Amygdala (tissue), 56 donors: ENCODE measurements around the gene CDC42EP2.
A peak's percentile ranks its signal among the peaks of the same experiment; 100 is the strongest.
"Not testable (repeated sequence)": the region's sequence is repeated elsewhere in the genome, so short reads cannot be mapped to it uniquely, and the experiment has no call there.

Experiments
- DNase-seq, 56 donors: peaks; one replicate each; lab custom pipeline; 2025; lab: John Stamatoyannopoulos, UW

The CDC42EP2 gene

DNA sequence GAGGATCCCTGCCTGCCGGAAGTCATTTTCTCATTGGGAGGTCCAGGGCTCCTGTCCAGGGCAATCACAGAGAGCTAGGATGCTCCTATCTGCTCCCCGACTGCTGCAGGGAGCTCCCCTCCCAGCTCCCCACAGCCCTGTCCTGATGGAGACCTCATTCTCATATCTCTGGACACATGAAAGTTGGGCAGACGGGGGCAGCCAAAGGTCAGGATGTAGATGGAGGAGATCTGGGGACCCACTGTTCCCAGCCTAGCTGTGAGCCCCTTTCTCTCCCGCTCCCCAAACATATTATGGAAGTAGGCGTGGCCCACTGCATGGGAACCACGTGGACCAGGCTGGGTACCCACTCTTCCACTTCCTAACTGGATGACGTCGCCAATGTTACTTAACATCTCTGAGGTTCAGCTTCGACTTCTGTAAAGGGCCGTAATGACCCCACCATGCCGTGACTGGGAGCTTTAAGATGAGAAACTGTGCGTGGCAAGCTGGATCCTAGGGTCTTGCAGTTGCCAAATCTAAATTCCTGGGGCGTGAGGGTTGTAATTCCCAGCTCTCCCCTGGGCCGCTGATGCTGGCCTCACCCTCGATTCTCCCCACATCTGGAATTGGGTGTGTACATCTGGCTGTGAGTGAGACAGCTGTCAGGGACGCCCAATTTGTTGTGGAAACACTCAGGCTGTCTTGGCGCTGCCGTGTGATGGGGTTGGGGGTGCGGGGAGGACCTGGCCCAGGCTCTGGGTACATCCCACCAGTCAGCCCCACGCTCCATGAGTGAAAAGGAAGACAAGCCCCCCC, 1.8 kb downstream of the CDC42EP2 start:
- DNase-seq: no peak

GRCh38 chr11:65317025-65317786, 2.5 kb downstream of the CDC42EP2 start:
- peak in 2 of 56 donors; percentile 20 to 36 for DNase-seq

GRCh38 chr11:65320386-65321075, 5.9 kb downstream of the CDC42EP2 start:
- DNase-seq: no peak

GRCh38 chr11:65321076-65321475, 6.4 kb downstream of the CDC42EP2 start:
- no peak for DNase-seq

- DNase-seq: no peak
Measured at GRCh38 chr11:65321828-65322485, 7.3 kb downstream of the CDC42EP2 start.

DNA sequence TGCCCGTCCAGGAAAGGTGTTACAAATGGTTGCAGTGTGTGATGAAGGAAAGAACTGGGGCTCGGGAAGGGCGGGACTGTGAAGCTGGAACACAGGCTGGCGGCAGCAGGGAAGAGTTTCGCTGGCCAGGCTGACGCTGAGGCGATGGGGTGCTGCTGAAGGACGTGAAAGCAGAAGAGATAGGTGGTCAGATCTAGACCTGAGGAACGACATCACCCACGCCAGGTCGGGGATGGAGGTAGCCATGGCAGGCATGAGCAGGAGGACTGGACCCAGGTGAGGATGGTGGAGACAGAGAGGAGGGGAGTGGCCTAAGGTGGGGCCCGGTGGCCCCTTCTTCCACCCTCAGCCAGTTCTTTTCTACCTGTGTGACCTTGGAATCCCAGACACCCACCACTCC, 9.1 kb downstream of the CDC42EP2 start:
- DNase-seq: no peak

DNA sequence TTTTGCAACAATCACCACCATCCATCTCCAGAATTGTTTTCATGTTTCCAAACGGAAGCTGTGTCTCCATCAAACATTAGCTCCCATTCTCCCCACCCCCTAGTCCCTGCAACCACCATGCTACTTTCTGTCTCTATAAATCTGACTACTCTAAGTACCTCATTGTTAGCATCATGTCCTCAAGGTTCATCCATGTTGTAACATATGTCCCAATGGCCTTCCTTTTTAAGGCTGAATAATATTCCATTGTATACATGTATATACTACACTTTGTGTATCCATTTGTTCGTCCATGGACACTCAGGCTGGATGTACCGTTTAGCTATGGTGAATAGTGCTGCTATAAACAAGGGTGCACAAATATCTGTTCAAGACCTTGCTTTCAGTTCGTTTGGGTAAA, 10.8 kb downstream of the CDC42EP2 start:
- DNase-seq: no peak

DNA sequence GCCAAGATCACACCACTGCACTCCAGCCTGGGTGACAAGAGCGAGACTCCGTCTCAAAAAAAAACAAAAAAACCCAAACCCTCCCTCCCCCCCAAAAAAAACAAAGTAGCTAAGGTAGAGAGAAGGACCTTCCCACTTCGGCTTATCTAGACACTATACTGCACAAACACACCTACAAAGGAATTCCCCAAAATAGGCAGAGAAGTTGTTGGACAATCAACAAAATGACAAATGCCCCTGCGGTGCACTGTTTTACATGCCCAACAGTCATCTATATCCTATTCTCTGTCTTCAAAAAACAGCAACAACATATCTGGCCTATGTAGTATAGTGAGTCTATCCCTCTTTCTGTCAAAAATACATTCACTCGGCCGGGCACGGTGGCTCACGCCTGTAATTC, 12.4 kb downstream of the CDC42EP2 start:
- no peak for DNase-seq

GRCh38 chr11:65329478-65329877, 14.8 kb downstream of the CDC42EP2 start:
- DNase-seq: no peak

DNA sequence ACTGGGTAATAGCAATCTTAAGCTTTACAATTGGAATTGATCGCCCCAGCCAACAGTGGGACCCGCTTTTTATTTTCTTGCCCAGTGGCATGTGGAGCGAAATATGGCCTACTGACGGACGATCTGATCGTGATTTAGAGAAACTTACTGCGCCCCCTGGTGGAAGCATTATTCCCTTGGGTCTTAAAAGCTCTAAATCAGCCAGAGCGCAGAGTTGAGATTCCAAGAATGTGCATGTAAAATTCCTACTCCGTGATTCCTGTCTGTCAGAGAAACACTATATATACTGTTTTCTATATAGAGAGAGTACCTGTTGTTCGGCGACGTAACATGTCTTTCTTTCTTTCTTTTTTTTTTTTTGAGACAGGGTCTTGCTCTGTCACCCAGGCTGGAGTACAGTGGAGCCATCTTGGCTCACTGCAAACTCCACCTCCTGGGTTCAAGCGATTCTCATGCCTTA, 15.3 kb downstream of the CDC42EP2 start:
- peak in 49 of 56 donors; percentile 17 to 96 (median 67) for DNase-seq

GRCh38 chr11:65330544-65330943, 15.9 kb downstream of the CDC42EP2 start:
- no peak for DNase-seq

DNA sequence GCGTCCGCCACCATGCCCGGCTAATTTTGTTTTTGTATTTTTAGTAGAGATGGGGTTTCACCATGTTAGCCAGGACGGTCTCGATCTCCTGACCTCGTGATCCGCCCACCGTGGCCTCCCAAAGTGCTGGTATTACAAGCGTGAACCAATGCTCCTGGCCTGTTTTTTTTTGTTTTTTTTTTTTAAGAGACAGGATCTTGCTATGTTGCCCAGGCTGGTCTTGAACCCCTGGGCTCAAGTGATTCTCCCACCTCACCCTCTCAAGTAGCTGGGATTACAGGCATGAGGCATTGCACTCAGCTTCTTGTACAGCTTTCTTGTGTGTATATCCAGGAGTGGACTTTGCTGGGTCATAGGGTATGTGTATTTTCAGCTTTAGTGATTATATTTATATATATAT, 17.9 kb downstream of the CDC42EP2 start:
- DNase-seq: not testable (repeated sequence)

DNA sequence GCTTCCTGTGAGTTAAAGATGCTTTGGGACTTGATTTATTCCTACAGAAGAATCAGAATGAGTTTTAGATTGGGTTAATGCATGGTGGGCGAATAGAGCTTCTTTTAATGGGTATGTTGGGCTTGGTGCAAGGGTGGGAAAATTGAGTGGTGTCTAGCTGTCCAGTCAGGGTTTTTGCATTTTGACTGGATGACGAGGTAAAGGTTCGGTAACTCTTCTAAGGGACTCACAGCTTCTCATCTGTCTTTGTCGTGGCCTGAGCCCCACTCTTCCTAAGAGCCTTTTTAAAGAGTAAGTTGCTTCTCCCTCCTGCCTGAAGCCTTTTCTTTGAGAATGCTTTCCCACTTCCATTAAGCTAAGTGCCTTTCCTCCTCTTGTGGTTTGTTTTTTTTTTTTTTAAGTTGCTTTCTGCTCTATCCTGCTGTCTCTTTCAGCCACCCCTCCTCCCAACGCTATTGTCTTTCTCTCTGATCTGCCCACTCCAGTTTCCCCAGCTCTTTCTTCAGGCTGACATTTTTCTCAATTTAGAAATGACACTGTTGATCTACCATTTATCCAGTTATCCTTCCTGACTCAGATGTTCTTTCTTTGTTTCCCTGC, 20.1 kb downstream of the CDC42EP2 start:
- DNase-seq: no peak

DNA sequence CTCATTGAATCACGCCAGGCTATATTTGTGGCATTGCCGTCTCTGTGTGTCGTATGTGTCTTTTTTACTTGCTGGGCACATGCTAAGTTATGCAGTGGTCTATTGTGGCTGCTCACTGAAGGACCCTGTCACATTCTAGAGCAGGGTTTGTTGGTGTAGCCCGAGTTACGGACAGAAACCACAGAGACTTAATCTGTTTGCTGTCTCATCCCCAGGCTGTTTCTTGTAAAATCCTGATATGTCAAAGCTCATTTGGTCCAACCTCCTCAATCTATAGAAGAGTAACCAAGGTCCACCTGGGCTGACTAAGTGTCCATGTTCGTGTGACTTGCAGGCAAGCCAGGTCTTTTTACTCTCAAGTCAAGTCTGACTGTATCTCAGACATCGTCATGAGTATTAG, 24.0 kb downstream of the CDC42EP2 start:
- no peak for DNase-seq

DNA sequence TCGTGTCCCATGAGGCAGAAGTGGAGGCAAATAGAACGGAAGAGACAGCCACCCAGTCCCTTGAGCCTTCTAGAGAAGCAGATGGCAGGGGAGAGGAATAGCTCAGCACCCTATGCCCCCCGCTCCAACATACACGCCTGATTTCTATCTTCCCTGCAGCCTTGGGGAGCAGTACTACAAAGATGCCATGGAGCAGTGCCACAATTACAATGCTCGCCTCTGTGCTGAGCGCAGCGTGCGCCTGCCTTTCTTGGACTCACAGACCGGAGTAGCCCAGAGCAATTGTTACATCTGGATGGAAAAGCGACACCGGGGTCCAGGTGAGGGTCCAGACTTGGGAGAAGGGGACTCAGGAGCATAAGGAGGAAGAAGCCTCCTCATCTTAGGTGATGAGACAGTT, 25.6 kb downstream of the CDC42EP2 start:
- peak in 10 of 56 donors; percentile 14 to 50 (median 32) for DNase-seq

GRCh38 chr11:65341856-65342255, 27.2 kb downstream of the CDC42EP2 start:
- no peak for DNase-seq

- no peak for DNase-seq
Measured at GRCh38 chr11:65351511-65351910, 36.8 kb downstream of the CDC42EP2 start.

- no peak for DNase-seq
Measured at GRCh38 chr11:65352783-65353182, 38.1 kb downstream of the CDC42EP2 start.

- no peak for DNase-seq
Measured at GRCh38 chr11:65353376-65353775, 38.7 kb downstream of the CDC42EP2 start.

GRCh38 chr11:65353900-65354264, 39.2 kb downstream of the CDC42EP2 start:
- peak in 12 of 56 donors; percentile 36 to 65 (median 58) for DNase-seq
